HepG2 (cell line): ENCODE results near the gene NDRG3. TPM values are rescaled to one million over a fixed set of nuclear protein-coding genes. Genes with fewer than 3 reads are reported as not detected.

ENCODE experiments used
- CCDC6 ChIP-seq: sonication (generic); formaldehyde crosslinking; IDR thresholded peaks from 2 replicates; pipeline ENCODE4 v1.8.1; 2022; ENCODE audit warnings: mild to moderate bottlenecking, missing genetic modification reagents, moderate library complexity
- DNMT1 ChIP-seq: sonication (generic); formaldehyde crosslinking; IDR thresholded peaks from 2 replicates; pipeline ENCODE4 v1.5.1; 2020; ENCODE audit warnings: mild to moderate bottlenecking, missing genetic modification reagents
- ELF3 ChIP-seq: IDR thresholded peaks from 2 replicates; pipeline ENCODE4 v1.6.1; 2016; ENCODE audit warnings: missing genetic modification reagents, missing compliant biosample characterization
- HNRNPUL1 ChIP-seq: fragments of 200-400 bp; formaldehyde crosslinking; IDR thresholded peaks from 2 replicates; pipeline ENCODE4 v1.6.1; 2017; ENCODE audit warnings: low read depth, mild to moderate bottlenecking, low read length, moderate library complexity
- IRF1 ChIP-seq: sonication (generic); formaldehyde crosslinking; IDR thresholded peaks from 2 replicates; pipeline ENCODE4 v1.4.0; 2020; ENCODE audit warnings: low read depth, mild to moderate bottlenecking, missing genetic modification reagents
- JUND ChIP-seq: sonication (generic); formaldehyde crosslinking; IDR thresholded peaks from 2 replicates; pipeline ENCODE4 v1.8.0; 2022; ENCODE audit warnings: mild to moderate bottlenecking, missing genetic modification reagents
- KLF11 ChIP-seq: IDR thresholded peaks from 2 replicates; pipeline ENCODE4 v1.6.1; 2016; ENCODE audit warnings: missing compliant biosample characterization
- KMT2A ChIP-seq: sonication (generic); formaldehyde crosslinking; IDR thresholded peaks from 2 replicates; pipeline ENCODE4 v1.4.0; 2020; ENCODE audit warnings: missing genetic modification reagents
- MEIS1 ChIP-seq: sonication (generic); formaldehyde crosslinking; IDR thresholded peaks from 2 replicates; pipeline ENCODE4 v1.9.0; 2021; ENCODE audit warnings: mild to moderate bottlenecking, missing genetic modification reagents, moderate library complexity, borderline replicate concordance
- NFIB ChIP-seq: sonication (generic); formaldehyde crosslinking; IDR thresholded peaks from 2 replicates; pipeline ENCODE4 v1.9.0; 2021; ENCODE audit warnings: missing genetic modification reagents, mild to moderate bottlenecking, borderline replicate concordance
- PITX1 ChIP-seq: sonication (generic); formaldehyde crosslinking; IDR thresholded peaks from 2 replicates; pipeline ENCODE4 v1.5.1; 2020; ENCODE audit warnings: mild to moderate bottlenecking, missing genetic modification reagents
- POGZ ChIP-seq: sonication (generic); formaldehyde crosslinking; IDR thresholded peaks from 2 replicates; pipeline ENCODE4 v1.4.0; 2020; ENCODE audit warnings: mild to moderate bottlenecking, missing genetic modification reagents
- REL ChIP-seq: sonication (generic); formaldehyde crosslinking; conservative IDR thresholded peaks from 2 replicates; pipeline ENCODE4 v1.8.0; 2022; ENCODE audit warnings: mild to moderate bottlenecking, missing genetic modification reagents, moderate library complexity
- TBX2 ChIP-seq: sonication (generic); formaldehyde crosslinking; IDR thresholded peaks from 2 replicates; pipeline ENCODE4 v1.5.0; 2020; ENCODE audit warnings: missing genetic modification reagents, mild to moderate bottlenecking, borderline replicate concordance
- TFDP1 ChIP-seq: IDR thresholded peaks from 2 replicates; pipeline ENCODE4 v1.6.1; 2016; ENCODE audit warnings: missing compliant biosample characterization, missing genetic modification reagents, borderline replicate concordance
- TFDP2 ChIP-seq: sonication (generic); formaldehyde crosslinking; IDR thresholded peaks from 2 replicates; pipeline ENCODE4 v1.4.0; 2020; ENCODE audit warnings: missing genetic modification reagents
- TFE3 ChIP-seq: IDR thresholded peaks from 2 replicates; pipeline ENCODE4 v1.6.1; 2016
- ZNF281 ChIP-seq: sonication (generic); formaldehyde crosslinking; IDR thresholded peaks from 2 replicates; pipeline ENCODE4 v1.4.0; 2020; ENCODE audit warnings: missing genetic modification reagents, borderline replicate concordance
- ZNF296 ChIP-seq: sonication (generic); formaldehyde crosslinking; conservative IDR thresholded peaks from 2 replicates; pipeline ENCODE4 v1.5.0; 2020; ENCODE audit warnings: mild to moderate bottlenecking, missing genetic modification reagents
- ZNF430 ChIP-seq: sonication (generic); formaldehyde crosslinking; IDR thresholded peaks from 2 replicates; pipeline ENCODE4 v1.9.0; 2021; ENCODE audit warnings: mild to moderate bottlenecking, missing genetic modification reagents
- ZNF543 ChIP-seq: sonication (generic); formaldehyde crosslinking; IDR thresholded peaks from 2 replicates; pipeline ENCODE4 v1.4.0; 2020; ENCODE audit warnings: mild to moderate bottlenecking, missing genetic modification reagents
- ZNF746 ChIP-seq: sonication (generic); formaldehyde crosslinking; IDR thresholded peaks from 2 replicates; pipeline ENCODE4 v1.8.0; 2022; ENCODE audit warnings: mild to moderate bottlenecking, missing genetic modification reagents
- polyA plus RNA-seq, 8 experiments: library from polyadenylated mRNA; depleted of rRNA in 3 of 8; stranded (reverse) in 7 of 8; unstranded in 1 of 8; fragments of >200 nt; fragmentation: Illumina TruSeq in 4 of 8; extraction: Trizol in 4 of 8; gene quantifications; 2 replicates each; pipeline versions ENCODE4 v1.2.1 to v1.2.3, GENCODE V29; 2011 to 2016; ENCODE audit warnings: low read depth in 4 of 8, missing spikeins in 1 of 8, mixed read lengths in 1 of 8; ENCODE audit not compliant: insufficient read depth in 1 of 8
- total RNA-seq, 5 experiments: library from RNA; depleted of rRNA; stranded (reverse); fragments of >200 nt; fragmentation: Illumina TruSeq; extraction: Trizol; gene quantifications; 2 replicates each; pipeline ENCODE4 v1.2.3, GENCODE V29; 2016; ENCODE audit warnings: low read depth in 1 of 5

The NDRG3 gene
- total and polyA plus RNA-seq, 2 of the 13 experiments (the other 11 are each of a cell fraction or from before 2014, with no cell fraction given), result 36.0 to 40.5 TPM

- TF ChIP-seq TFE3 (CRISPR knock-in tag) (no peak), HNRNPUL1 (no peak), ZNF746 (CRISPR knock-in tag) (no peak), PITX1 (CRISPR knock-in tag) (no peak), ZNF296 (CRISPR knock-in tag) (no peak), TFDP1 (no peak), ZNF543 (0 out of 2 replicates have a peak, but pooled peaks have one; percentile 24), NFIB (CRISPR knock-in tag) (no peak), DNMT1 (CRISPR knock-in tag) (no peak), REL (0 out of 2 replicates have a peak, but pooled peaks have one; percentile 32), ZNF281 (peak; percentile 87), ZNF430 (CRISPR knock-in tag) (no peak), TFDP2 (CRISPR knock-in tag) (no peak), KMT2A (CRISPR knock-in tag) (no peak), MEIS1 (CRISPR knock-in tag) (0 out of 2 replicates have a peak, but pooled peaks have one; percentile 56), ELF3 (CRISPR knock-in tag) (peak; percentile 82; the same call in 1 of the 2 replicates), TBX2 (CRISPR knock-in tag) (no peak), KLF11 (CRISPR knock-in tag) (no peak), JUND (CRISPR knock-in tag) (no peak), POGZ (CRISPR knock-in tag) (no peak), IRF1 (CRISPR knock-in tag) (0 out of 2 replicates have a peak, but pooled peaks have one; percentile 15), CCDC6 (no peak)
Measured at GRCh38 chr20:36606158-36607066, 139.5 kb downstream of the NDRG3 start (continued).
